ENCODE data around the gene BEND7.

BEND7 gene

DNA sequence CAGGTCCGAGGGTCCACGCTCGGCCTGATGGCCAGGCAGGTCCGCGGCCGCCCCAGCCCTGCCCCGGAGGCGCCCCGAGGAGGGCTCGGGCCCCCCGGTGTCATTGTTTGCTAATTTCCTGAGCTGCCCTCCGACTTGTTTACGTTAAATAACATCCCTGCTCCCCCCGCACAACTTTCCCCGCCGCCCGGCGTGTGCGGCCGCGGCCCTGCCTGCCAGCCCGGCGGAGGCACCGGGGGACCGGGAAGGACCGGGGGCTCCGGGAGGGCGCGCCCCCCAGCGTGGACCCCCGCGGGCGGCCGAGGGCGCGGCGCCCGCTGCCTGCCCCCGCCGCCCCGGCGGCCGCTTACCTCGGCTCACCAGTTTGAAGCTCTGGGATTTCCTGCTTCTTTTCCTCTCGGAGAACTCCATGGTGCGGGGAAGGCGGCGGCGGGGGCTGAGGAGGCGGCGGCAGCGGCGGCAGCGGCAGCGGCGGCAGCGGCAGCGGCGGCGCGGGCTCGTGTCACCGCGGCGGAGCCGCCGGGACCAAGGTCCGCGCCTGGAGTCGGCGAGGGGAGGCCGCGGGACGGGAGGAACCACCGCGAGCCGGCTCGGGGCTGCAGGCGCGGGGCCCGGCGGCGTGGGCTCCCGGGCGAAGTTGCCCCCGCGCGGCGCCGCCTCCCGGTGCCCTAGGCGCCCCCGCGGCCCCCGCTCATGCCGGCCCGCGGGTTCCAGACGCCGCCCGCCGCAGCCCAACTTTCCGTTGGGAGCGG lies 515 bp downstream of the BEND7 start:
- Mint-ChIP-seq H3K4me3 (peak overlapping the region in 1 of 2 donors; percentile 57), H3K4me1 (peaks cover 6% of the 10 kb centered on the region), H3K9me3 (no peaks in the 10 kb centered on the region), H3K27ac (no peak overlapping the region), H3K27me3 (peaks cover 72% of the 10 kb centered on the region)
- ATAC-seq (peak; percentile 14), DNase-seq (no peak)

DNA sequence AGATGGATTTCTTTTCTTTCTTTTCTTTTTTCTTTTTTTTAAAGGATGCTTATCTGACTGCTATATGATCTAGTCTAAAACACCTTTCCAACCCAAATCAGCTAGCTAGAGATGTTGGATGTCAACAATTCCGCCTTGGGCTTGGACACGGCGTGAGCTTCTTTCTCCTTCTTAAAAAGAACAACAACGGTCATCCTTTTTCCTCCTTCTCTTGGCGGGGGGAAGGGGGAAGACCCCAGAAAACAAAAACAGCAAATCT lies 1.0 kb downstream of the BEND7 start:
- peaks cover 6% of the 10 kb centered on the region for H3K4me1 Mint-ChIP-seq
- no peaks in the 10 kb centered on the region for H3K9me3 Mint-ChIP-seq
- H3K27ac Mint-ChIP-seq = no peak overlapping the region

DNA sequence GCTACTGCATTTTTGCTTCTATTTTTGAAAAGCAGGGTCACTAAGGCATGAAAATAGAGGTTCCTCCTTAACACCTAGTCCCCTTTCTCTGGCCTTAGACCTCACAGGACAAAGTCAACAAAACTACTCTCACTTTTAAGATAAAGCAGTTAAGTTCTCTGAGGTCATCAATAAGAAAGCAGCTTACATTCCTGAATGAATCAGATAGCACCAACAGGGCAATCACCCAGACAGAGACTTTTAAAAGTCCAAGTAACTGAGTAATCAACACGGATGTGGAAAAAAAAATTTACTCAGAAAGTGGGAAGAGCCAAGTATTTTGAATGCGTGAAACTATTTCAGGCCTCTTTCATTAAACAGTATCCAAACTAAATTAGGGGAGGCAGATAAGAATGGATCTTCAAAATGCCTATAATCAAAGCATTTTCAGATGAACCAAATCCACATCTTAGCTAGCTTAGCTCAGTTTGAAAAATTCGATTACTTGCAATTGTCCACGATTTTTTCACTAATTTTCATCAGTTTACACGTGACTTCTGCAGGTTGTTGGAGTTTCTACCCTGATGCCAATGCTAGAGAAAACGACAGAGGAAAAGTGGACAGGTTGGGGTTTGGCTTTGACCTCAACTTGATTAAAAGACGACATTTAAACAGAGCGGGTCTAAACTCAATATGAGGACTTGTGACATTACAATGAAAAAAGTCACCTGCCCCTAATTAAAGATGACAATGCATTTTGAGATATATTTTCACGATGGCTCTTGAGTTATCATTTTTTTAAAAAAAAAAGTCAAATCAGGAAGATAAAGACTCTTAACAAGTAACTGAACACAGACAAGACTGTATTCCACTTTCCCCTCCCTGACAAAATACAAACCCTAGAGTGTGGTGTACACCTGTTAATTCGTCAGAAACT lies 1.6 kb downstream of the BEND7 start:
- ATAC-seq (no peak), DNase-seq (no peak)
- no peak overlapping the region for H3K27ac Mint-ChIP-seq
- no peaks in the 10 kb centered on the region for H3K9me3 Mint-ChIP-seq
- peaks cover 6% of the 10 kb centered on the region for H3K4me1 Mint-ChIP-seq
- peaks cover 80% of the 10 kb centered on the region for H3K27me3 Mint-ChIP-seq
- H3K4me3 Mint-ChIP-seq = peak overlapping the region; percentile 32 to 57

More for the DNA sequence above, 1.0 kb downstream of the BEND7 start:
- Mint-ChIP-seq H3K4me3 (peak overlapping the region; percentile 32 to 57), H3K27me3 (peaks cover 77% of the 10 kb centered on the region)
- ATAC-seq (no peak), DNase-seq (no peak)

DNA sequence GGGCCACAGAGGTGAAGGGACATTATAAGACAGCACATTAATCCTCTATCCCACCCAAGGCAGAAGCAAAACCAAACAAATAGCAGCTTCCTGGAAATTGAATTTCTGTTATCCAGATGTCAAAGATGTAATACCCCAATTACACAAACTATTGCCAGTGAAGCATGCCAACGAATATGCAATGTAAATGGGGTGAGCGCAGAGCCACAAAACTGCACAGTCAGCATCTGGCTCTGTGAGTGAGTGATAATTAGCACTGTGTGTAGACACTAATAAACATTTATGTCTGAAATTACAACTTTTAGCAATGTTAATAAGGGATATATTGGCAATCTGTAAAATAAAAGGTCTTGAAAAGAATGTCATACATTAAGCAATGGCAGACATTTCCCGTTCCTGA lies 3.2 kb downstream of the BEND7 start:
- Mint-ChIP-seq H3K27me3 (peaks cover 87% of the 10 kb centered on the region), H3K27ac (no peak overlapping the region), H3K4me3 (no peak overlapping the region), H3K4me1 (peaks cover 6% of the 10 kb centered on the region), H3K9me3 (no peaks in the 10 kb centered on the region)
- ATAC-seq (no peak), DNase-seq (no peak)

DNA sequence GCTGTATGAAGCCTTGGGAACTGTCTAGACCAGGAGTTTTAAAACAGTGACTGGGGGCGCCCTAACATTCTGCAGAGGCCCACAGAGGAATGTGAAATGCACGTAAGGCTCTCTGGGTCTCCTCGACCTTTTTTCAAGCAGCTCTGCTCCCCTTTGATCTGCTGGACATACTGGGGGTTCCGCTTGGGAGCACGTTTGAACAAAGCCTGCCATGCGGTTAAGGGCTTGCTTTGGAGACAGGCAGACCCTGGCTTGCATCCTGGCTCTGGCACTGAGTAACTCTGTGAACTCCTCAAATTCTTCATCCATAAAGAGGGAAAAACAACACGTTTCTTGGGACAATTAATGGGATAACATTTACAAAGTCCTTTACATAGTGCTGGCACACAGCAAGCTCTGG lies 7.8 kb downstream of the BEND7 start:
- Mint-ChIP-seq H3K4me1 (no peaks in the 10 kb centered on the region), H3K9me3 (no peaks in the 10 kb centered on the region), H3K4me3 (no peak overlapping the region), H3K27ac (no peak overlapping the region), H3K27me3 (peaks cover 82% of the 10 kb centered on the region)
- DNase-seq (no peak), ATAC-seq (no peak)

DNA sequence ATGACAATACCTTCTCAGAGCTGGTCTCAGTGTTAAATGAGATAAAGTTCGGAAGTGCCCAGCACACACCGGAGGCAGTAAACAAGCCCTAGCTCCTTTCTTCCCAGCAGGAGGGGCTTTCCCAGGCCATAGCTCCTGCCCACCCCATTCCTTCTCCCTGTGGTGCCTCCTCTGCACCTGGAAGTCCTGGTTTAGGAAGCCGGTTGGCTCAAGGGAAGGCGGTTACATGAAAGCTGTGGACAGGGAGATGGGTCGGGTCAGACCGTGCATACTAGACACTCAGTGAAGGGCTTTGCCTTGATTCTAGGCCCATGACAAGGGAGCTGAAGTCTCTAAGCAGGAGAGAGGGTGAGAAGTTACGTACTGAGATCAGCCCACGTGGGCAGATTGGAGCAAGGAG lies 8.6 kb downstream of the BEND7 start:
- no peak overlapping the region for H3K27ac Mint-ChIP-seq
- no peak for ATAC-seq
- DNase-seq = no peak
- peaks cover 80% of the 10 kb centered on the region for H3K27me3 Mint-ChIP-seq
- H3K9me3 Mint-ChIP-seq = no peaks in the 10 kb centered on the region
- H3K4me1 Mint-ChIP-seq = no peaks in the 10 kb centered on the region
- no peak overlapping the region for H3K4me3 Mint-ChIP-seq

DNA sequence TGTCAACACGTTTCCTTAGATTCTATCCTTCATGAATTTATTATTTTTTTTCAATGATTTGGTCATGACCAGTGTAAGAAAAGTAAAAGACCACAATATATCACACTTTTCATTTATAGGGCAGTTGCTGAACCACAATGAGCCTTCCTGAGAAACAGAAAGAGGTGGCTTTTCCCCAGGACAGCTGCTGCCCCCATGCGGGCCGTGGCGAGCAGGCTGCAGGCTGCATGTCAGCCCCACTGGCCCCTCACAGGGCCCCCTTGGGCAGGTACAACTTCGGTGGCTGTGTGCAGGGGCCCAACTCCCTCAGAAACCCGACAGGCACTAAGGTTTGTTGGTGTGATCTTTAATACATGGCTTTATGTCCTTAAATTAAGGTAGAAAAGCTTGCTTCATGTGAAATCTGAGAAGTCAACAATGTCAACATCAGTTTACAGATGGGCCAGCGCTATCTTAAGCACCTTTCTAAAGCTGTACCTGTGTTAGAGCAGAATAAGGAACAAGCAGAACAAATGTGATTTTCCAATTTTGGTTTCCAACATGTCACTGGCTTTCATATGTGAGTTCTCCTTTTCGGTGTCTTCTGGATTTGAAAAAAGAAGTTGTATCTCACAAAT lies 10.6 kb downstream of the BEND7 start:
- Mint-ChIP-seq H3K27me3 (peaks cover 73% of the 10 kb centered on the region), H3K4me1 (no peaks in the 10 kb centered on the region)

DNA sequence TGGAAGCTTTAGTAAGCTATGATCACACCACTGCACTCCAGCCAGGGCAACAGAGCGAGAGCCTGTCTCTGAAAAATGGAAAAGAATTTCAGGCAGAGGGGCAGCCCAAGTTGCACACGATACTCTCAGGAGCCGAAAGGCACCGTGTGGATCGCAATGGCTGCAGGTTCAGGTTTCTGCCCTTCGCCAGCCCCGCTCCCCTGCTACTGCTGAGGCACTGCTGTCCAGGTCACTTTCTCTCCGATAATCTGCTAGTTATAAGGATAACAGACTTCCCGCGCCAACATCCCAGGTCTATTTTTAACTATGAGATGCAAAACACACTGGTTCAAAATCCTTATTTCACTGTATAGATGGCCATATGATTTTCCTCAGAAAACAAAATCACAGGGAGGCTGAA lies 11.1 kb downstream of the BEND7 start:
- no peak overlapping the region for H3K4me3 Mint-ChIP-seq
- ATAC-seq = no peak
- H3K9me3 Mint-ChIP-seq = no peaks in the 10 kb centered on the region
- H3K4me1 Mint-ChIP-seq = no peaks in the 10 kb centered on the region
- H3K27ac Mint-ChIP-seq = no peak overlapping the region
- peaks cover 73% of the 10 kb centered on the region for H3K27me3 Mint-ChIP-seq
- DNase-seq = no peak

More for the DNA sequence above, 10.6 kb downstream of the BEND7 start:
- DNase-seq = no peak
- no peak for ATAC-seq
- Mint-ChIP-seq H3K4me3 (no peak overlapping the region), H3K27ac (no peak overlapping the region), H3K9me3 (no peaks in the 10 kb centered on the region)

DNA sequence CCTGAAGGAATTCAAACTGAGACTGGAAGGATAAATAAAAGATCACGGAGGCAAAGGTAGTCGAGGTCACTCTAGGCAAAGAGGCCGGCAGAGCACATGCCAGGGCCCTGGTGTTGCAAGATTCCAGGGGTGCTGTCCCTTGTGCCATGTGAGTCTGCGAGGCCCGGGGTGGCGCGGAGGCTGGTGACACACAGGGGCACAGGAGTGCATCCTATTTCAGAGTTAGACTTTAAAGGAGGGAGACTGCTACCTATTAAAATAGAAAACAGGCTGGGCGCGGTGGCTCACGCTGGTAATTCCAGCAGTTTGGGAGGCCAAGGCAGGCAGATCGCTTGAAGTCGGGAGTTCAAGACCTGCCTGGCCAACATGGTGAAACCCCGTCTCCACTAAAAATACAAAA lies 12.6 kb downstream of the BEND7 start:
- H3K9me3 Mint-ChIP-seq = no peaks in the 10 kb centered on the region
- peaks cover 59% of the 10 kb centered on the region for H3K27me3 Mint-ChIP-seq
- no peaks in the 10 kb centered on the region for H3K4me1 Mint-ChIP-seq
- DNase-seq (no peak), ATAC-seq (no peak)
- no peak overlapping the region for H3K27ac Mint-ChIP-seq
- H3K4me3 Mint-ChIP-seq = no peak overlapping the region

DNA sequence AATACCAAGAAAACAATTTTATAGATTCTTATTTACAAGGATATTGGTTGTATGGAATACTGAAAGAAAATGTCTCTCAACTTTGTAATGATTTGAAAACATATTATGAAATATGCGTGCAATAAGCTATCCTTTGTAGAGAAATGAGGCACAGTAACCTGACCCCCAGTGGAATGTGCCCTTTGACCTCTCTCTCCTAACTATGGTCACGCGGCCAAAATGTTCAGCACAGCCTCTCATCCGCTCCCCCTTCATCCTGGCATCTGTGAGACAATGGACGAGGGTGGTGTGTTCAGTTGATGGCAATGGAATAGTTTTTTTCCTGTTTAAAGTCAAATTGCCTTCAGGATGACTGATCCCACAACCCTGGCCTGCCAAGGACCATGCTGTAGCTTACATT lies 13.3 kb downstream of the BEND7 start:
- ATAC-seq (no peak), DNase-seq (no peak)
- Mint-ChIP-seq H3K27ac (no peak overlapping the region), H3K4me3 (no peak overlapping the region), H3K27me3 (peaks cover 52% of the 10 kb centered on the region), H3K4me1 (no peaks in the 10 kb centered on the region), H3K9me3 (no peaks in the 10 kb centered on the region)

DNA sequence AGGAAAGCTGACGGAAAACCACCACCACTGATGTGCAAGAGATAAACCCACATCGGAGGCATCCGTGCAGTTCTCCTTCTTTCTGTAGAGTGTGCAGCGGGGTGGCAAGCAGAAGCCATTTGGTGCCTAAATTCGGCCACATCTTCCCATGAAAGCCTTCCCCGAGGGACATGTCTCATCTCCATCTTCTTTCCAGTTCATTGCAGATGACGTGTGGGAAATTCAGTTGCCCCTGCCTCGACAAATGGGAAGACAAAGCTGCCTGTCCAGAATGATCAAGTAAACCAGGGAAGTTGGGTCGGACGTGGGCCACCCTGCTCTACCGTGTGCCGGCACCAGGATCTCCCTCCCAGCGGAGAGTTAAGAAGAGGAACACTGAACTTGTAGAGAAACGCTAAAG lies 14.5 kb downstream of the BEND7 start:
- DNase-seq (no peak), ATAC-seq (no peak)
- peaks cover 50% of the 10 kb centered on the region for H3K27me3 Mint-ChIP-seq
- H3K4me1 Mint-ChIP-seq = no peaks in the 10 kb centered on the region
- no peaks in the 10 kb centered on the region for H3K9me3 Mint-ChIP-seq
- H3K27ac Mint-ChIP-seq = no peak overlapping the region
- H3K4me3 Mint-ChIP-seq = no peak overlapping the region

DNA sequence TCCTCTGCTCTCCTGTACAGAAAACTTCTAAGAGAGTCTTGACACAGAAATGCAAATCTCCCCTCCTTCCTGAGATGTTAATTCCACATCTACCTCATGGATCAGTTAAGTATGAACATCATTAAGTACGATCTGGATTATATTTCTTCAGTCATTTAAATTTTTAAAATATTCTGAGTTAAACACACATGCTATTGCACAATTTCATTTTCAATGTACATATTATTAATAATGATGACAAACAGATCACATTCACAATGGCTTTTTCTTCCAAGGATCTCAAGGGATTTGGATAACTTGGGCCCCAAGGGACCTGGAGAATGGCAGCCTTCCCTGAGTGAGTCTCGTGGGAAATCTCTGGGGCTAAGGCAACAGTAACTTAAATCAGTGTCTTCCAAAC lies 16.2 kb downstream of the BEND7 start:
- ATAC-seq (no peak), DNase-seq (no peak)
- no peaks in the 10 kb centered on the region for H3K4me1 Mint-ChIP-seq
- H3K27ac Mint-ChIP-seq = no peak overlapping the region
- H3K27me3 Mint-ChIP-seq = peaks cover 50% of the 10 kb centered on the region
- no peak overlapping the region for H3K4me3 Mint-ChIP-seq
- no peaks in the 10 kb centered on the region for H3K9me3 Mint-ChIP-seq

DNA sequence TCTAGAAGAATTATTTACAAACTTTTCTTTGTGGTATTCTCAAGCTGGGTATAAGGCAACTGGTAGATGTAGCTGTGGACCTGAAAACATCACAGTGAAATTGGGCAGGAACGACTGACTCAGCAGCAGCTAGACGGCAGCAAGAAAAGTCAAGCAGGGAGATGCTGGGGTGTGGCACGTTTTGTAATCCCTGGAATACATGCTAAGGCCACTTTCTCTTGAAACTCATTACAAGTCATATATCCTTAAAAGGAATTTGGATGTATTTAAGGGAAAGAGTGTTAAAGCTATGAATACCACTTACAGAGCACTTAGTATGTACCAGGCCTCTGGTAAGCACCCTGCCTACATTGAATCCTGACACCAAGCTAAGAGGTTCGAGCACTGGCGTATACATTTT lies 17.4 kb downstream of the BEND7 start:
- Mint-ChIP-seq H3K27ac (no peak overlapping the region), H3K4me3 (no peak overlapping the region), H3K9me3 (no peaks in the 10 kb centered on the region), H3K4me1 (no peaks in the 10 kb centered on the region), H3K27me3 (peaks cover 48% of the 10 kb centered on the region)
- DNase-seq = no peak
- ATAC-seq = no peak

DNA sequence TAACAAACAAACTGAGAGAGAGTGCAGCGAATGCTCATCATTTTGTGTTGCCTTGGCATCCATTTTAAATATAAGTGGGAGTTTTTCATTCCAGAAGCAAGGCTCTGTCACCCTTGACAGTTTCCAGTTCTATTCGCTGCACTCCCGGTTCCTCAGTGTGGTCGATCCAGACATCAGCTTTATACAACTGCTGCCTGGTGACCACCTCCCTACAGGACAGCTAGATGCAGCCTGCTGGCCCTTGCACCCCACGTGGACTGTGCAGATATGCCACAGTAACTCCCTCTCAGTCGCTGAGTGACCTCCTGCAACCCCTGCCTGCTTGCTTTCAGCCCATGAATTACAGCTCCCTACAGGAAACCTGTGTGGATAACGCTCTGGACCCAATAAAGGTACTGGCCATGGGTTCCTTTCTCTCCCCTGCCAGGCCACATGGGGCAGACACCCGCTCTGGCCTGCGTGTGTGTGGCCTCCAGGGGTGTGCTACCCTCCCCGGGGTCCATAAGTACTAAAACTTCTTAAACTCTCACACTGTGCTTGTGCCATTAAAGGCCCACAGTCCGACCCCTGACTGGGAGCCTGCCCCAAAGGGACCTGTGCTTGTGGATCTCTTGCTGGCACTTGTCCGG lies 23.6 kb downstream of the BEND7 start:
- Mint-ChIP-seq H3K27ac (no peak overlapping the region), H3K9me3 (no peaks in the 10 kb centered on the region), H3K27me3 (peaks cover 36% of the 10 kb centered on the region), H3K4me3 (no peak overlapping the region), H3K4me1 (no peaks in the 10 kb centered on the region)
- ATAC-seq (no peak), DNase-seq (no peak)

DNA sequence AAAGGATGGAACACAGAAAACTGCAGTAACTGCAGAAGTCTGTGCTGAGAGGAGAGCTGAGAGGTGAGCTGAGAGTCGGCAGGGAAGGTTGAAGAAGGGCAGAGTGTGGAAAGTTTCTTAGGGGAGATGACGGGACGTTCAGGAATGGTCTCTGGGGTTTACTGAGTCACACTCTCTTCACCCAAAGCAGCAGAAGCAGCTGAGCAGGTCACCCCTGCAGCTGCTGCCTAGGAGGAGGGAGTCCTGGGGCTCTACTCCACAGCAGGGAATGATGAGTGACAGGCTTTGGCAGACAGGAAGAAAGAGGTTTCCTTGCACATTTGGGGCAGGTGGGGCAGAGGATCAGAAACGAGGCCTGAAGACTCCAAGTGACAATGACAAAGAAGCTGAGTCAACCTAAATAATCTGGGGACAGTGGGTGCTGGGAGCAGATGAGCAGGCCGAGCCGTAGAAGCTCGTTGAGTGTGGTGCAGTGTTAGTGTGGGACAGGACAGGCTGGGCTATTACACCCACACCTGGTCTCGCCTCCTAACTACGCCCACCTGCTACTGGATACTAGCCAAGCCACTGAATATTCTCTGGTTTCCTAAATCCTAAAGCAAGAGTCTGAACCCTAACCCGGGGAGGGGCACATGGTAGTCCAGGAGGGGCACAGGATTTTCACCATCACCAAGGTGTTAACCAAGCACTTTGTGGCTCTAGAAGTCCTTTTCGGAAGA lies 24.9 kb downstream of the BEND7 start:
- peaks cover 26% of the 10 kb centered on the region for H3K27me3 Mint-ChIP-seq
- H3K4me1 Mint-ChIP-seq = no peaks in the 10 kb centered on the region
- H3K27ac Mint-ChIP-seq = peak overlapping the region; percentile 22 to 56
- ATAC-seq (no peak), DNase-seq (no peak)
- no peaks in the 10 kb centered on the region for H3K9me3 Mint-ChIP-seq
- no peak overlapping the region for H3K4me3 Mint-ChIP-seq

Data from stimulated activated naive CD8-positive, alpha-beta T cell treated with anti-CD3 and anti-CD28 coated beads, Interleukin-15, amount 100 ng/mL, for 72 hours (primary cell).